C4-2B (cell line): ENCODE measurements around the gene WDR83.

ENCODE experiments used
- CTCF ChIP-seq: fragments of 450-650 bp; conservative IDR thresholded peaks from 2 replicates; pipeline ENCODE4 v1.5.1; 2017; ENCODE audit warnings: mild to moderate bottlenecking
- ZFX ChIP-seq: fragments of 450-650 bp; IDR thresholded peaks from 2 replicates; pipeline ENCODE4 v1.6.1; 2017

- TF ChIP-seq CTCF, result no peak
- TF ChIP-seq ZFX, result no peak
Measured at GRCh38 chr19:12689012-12689411, 22.4 kb downstream of the WDR83 start.
